Glomerular visceral epithelial cell (primary cell): ENCODE data around the gene KLHL30.
"Not testable (repeated sequence)": the region's sequence is repeated elsewhere in the genome, so short reads cannot be mapped to it uniquely, and the experiment has no call there.

Experiments used
- DNase-seq: peaks from one replicate; pipeline ENCODE4 v3.0.0-alpha.2; 2016; ENCODE audit errors: extremely low spot score

The KLHL30 gene

GRCh38 chr2:238102865-238103264 lies 35.6 kb upstream of the KLHL30 start:
- no peak for DNase-seq

DNA sequence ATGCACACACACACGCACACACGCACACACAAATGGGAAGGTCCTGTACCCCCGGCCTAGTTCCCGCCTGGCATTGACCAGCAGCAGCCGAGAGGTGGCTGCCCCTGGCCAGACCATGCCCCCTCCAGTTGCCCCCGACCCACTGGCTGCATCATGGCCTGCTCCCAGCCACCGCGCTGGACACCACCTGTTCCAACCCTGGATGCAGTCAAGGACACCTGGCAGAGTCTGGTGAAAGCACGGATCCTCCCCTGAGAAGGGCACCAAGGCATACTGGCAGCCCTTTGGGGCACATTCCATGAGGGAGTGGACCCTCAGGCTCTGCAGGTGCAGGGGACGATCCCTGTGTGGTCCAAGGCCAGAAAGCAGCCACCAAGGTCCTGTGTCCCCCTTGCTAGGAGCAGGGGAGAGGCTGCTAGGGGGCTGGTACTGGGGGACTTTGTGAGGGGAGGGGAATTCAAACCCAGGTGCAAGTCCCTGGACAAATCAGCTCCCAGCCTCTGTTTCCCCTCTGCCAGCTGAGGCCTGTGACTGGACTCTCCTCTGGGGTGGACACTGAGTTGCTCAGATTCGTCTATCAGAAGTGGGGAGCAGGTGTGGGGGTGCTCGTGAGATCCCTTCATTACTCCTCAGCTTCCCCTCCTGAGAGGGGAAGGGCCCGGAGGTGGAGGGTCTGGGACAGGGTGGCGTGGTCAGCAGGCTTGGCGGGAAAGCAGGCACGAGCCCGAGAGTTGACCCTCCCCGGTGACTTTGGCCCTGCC lies 34.8 kb upstream of the KLHL30 start:
- no peak for DNase-seq

DNA sequence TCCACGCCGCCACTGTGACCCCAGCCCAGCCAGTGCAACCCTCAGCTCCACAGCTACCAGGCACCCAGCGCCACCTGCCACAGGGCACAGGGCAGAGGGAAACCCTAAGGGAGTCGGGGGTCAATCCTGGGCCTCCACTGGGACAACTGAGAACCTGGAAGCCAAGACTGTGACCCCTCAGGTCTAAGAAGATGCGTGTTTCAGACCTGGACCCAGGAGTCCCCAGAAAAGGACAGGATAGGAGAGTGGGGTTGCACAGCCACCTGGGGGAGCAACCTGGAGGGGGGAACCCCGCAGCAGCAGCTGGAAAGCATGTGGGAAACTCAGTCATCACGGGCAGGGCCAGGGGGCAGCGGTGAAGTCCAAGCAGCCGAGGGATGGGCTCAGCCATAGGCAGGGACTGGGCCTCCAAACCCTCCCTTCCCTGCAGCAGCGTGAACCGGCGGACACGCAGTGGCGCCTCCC lies 34.2 kb upstream of the KLHL30 start:
- DNase-seq = no peak

DNA sequence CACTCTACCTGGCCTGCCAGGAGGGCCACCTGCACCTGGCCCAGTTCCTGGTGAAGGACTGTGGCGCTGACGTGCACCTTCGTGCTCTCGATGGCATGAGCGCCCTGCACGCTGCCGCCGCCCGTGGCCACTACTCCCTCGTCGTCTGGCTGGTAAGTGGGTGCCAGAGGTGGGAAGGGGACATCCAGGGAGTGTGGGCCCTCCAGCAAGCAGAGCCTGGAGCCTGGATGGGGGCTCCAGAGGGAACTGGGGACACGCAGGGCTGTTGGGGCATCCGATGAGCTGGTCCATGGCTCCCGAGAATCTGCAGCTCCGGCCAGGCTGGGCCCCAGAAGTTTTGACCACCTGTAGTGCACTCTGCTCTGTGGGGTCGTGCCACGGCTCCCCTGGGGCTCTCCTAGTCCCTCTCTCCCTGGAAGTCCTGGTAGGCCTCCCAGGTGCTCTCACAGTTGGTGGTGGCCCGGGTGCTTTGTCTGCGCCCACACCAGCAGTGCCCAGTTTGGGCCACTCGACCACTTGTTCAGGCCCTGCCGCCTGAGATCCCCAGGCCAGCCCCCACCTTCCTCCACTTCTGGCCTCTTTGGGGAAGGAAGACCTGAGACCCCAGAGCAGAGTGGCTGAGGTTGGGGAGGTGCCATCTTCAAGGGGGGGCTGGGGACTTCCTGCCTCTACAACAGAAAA lies 33.6 kb upstream of the KLHL30 start:
- no peak for DNase-seq

DNA sequence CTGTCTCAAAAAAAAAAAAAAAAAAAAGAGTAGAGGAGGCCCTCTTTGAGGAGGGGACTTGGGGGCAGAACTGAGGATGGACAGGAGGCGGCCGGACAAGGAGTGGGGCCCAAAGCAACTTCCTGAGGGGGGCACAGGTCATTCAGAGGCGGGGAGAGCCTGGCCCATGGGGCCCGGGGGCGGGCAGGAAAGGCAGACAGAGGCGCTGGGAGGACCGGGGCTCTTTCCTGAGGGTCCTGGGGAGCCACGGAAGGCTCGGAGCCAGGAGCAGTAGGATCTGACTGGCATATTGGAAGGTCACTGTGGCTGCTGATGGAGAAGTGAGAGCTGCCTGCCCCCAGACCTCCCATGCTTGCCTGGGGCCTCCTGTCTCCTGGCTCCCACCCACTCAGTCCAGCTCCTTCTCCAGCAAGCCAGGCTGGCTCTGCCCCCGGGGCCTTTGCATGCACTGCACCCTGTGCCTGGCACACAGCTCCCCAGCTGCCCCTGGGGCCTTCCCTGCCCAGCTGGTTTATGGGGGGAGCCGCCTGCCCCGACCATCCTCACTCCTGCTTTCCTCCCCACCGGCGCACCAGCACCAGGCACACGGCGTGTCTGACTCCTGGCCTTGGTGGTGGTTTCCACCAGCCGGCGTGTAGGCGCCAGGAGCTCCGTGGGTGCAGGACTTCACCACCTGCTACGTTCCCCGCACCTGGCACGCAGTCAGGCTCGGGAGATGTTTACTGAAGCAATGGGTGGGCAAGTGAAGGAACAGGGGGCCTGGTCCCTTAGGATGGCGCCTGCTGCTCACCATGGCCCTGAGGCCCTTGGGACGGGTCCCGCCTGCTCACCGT lies 32.7 kb upstream of the KLHL30 start:
- DNase-seq = no peak

DNA sequence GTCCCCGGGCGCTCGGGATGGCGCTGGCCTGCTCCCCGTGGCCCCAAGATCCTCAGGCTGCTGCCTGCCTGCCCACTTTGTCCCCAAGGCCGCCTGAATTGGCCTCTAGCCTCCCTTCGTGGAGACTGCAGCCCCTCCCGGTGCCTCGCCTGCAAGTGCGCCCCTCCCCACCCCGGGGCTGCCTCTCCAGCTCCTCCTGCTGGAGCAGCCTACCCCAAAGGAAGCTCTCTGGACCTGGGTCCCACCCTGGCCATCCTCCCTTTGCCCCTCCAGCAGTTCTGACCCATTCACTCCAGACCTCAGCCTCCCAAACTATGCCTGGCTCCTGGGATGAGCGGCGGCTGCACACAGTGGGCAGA lies 32.1 kb upstream of the KLHL30 start:
- DNase-seq = no peak

DNA sequence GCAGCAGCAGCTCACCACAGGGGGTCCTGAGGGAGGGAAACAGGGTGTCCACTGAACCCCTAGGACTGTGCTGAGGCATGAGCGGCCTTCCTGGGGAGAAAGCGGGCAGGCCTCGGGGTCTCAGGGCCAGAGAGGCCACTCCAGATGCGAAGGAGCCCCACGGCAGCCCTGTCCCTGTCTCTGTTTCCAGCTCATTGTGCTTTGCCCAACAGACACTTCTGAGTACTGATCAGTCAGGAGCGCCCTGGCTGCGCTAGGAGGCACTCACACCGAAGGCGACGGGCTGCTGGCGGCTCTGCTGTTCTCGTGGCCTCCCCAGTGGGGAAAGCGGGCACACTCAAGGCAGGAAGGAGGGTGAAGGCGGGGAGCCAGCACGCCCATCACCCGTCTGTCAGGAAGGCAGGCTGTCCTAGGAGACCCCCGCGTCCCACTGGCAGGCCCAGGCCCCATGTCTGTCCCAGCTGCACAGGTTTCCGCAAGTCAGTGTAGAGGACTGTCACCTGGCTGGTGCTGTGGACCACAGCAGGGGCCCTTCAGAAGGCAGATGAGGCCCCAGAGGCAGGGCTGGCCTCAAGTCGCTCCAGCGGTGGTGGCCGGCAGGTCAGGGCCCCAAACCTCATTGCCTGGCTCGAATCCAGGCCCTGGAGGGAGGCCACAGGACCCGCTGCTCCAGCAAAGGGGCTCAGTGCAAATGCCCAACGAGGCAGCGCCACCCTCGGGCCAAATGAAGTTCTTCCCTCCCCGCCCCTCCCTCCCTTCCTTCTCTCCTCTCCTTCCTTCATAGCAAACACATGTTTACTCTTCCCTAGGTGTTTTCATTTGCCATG lies 31.6 kb upstream of the KLHL30 start:
- no peak for DNase-seq

GRCh38 chr2:238107525-238108422 lies 30.7 kb upstream of the KLHL30 start:
- no peak for DNase-seq

DNA sequence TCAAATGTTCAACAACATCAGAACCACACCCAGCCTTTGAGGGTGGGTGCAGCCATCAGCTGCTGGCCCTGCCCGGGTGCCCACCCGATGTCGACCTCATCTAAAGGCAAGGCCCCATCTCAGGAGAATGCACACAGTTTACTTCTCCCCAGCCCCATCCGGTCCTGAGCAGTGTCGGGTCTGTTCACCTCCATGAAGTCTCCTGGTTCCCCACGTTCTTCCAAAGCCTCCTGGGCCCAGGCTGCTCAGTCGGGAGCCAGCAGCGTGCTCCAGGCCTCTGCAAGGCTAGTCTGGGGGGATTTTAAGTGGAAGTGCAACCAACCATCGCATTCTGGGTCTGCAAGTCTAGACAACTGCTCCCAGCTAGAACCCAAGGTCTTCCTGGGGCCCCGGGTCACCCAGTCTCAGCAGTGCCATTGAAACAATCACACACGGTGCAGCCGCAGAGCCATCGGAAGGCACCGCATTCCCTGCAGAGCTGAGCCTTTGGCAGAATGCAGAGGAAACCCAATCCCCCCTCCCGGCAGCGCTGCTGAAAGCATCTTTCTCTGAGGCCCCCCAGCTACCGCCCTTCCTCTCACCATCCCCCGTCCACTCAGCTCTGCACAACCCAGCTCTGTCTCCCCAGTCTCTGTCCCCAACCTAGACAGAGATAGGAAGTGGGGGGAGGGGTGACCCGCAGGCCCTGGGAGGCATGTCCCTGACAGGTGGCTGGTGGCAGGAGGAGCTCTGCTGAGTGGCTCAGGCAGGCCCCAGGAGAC lies 29.9 kb upstream of the KLHL30 start:
- DNase-seq = no peak

DNA sequence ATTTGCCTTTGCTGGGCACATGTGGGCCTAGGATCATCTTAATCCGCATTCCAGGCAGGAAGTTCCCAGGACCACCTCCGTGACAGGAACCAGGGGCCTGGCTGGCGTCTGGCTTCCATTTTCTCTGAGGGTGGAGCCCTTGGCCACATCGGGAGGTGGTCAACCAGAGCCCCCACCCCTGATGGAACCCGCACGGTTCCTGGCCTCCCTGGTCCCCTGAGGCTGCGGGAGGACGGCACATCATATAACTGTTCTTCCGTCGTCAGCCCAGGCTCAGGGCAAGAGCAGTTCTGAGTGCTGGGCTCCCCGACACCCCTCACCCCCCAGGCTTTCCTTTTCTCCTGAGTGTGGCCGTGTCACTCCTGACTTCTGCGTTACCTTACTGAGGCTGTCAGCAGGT lies 24.9 kb upstream of the KLHL30 start:
- no peak for DNase-seq

DNA sequence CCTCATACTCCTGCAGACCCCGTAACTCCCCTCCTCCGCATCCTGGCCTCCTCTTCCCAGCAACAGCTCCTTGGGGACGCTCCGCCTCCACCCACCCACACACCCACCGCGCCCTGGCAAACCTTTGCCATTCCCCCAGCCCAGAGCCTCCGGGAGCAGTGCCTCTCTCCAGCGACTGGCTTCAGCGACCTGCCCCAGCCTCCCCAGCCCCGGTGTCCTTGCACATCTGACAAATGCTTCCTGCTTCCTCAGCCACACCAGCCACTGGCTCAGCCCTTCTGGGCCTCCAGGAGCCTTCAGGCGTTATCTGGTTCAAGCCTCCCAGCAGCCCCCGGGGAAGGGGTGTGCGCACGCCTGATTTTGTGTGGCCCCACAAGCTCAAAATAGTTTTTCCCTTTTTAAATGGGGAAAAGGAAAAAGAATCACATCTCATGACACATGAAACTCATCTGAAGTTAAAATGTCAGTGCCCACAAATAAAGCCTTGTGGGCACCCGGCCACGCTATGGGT lies 24.1 kb upstream of the KLHL30 start:
- DNase-seq = no peak

GRCh38 chr2:238114851-238115660 lies 23.4 kb upstream of the KLHL30 start:
- no peak for DNase-seq

DNA sequence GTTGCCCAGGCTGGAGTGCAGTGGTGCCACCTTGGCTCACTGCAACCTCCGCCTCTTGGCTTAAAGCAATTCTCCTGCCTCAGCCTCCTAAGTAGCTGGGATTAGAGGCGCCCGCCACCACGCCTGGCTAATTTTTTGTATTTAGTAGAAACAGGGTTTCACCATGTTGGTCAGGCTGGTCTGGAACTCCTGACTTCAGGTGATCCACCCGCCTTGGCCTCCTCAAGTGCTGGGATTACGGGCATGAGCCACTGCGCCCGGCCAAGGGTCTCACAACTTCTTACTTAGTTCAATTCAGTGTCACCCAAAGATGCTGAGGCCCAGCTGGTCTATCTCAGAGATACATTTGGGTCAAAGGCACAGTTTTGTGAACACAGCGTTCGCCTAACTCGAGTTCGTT lies 22.8 kb upstream of the KLHL30 start:
- DNase-seq = not testable (repeated sequence)

DNA sequence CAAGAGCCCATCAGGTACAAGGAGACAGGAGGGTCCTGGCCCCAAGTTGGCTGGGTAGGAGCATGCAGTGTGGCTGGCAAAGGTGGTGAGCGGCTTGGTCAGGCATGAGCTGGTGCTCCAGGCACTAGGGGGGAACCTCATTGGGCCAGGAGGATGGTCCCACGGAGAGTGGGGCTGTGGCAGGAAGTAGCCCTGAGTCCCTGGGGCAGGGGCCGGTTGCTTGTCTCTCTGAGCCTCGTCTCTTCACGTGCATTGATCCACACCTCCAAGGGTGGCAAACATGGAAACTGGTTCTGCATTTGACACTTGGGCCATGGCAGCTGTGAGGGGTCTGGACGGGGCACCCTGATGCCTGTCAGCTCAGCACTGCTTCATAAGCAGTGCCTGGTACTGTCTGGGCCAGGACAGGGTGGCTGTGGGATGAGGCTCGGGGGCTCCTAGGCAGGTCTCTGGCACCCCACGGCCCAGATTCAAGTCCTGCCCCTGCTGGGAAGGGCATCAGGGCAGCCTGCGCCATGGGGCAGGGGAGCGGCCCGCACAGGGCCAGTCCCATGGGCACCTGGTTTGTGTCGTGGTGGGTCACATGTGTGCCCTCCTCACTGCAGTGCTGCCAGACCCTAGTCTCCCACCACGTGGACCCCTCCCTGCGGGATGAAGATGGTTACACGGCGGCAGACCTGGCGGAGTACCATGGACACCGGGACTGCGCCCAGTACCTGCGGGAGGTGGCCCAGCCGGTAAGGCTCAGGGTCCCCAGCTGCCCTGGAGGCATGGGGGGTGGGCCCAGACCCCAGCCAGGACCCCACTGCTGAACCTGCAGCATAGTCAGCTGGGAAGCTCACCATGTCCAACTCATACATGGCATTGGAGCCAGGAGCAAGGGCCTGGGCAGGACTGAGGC lies 21.9 kb upstream of the KLHL30 start:
- no peak for DNase-seq

GRCh38 chr2:238117199-238118154 lies 21.0 kb upstream of the KLHL30 start:
- peak; percentile 47 for DNase-seq

DNA sequence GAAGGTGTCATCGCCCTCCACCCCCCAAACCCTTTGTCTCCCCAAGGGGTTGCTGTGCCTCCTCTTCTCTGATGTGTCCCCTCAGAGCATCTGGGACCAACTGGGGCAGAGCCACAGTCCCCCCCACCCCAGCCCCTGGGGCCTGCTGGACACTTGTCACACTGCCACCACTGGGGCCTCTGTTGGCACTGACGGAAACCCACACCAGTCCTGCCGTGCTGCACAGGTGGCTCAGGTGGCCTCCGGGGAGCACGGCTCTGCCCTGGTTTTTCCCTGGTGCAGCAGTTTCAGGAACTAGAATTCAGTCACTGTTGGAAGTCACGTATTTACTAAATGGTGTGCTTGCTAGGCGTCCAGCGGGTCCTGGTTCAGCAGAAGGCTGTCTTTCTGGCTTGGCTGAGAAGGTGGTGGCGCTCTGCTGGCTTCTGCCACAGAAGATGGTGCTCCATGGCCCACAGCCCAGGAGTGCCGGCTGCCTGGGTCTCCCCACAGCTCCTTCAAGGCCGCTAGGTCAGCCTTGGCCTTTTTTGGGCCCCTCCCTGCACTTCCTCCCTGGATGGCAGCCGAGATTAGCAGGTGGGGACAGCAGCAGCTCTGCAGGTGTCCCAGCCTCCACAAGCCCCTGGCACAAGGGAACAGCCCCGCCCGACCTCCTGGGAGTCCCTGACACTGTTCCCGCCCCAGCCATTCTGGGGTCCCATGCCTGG lies 18.6 kb upstream of the KLHL30 start:
- DNase-seq = no peak
